C4-2B (cell line): ENCODE measurements around the gene PLA2G6.

Experiments
- ZFX ChIP-seq: fragments of 450-650 bp; IDR thresholded peaks from 2 replicates; pipeline ENCODE4 v1.6.1; 2017
- TF ChIP-seq, protein P1 (sequence below): fragments of 450-650 bp; conservative IDR thresholded peaks from 2 replicates; pipeline ENCODE4 v1.5.1; 2017; ENCODE audit warnings: mild to moderate bottlenecking

DNA sequence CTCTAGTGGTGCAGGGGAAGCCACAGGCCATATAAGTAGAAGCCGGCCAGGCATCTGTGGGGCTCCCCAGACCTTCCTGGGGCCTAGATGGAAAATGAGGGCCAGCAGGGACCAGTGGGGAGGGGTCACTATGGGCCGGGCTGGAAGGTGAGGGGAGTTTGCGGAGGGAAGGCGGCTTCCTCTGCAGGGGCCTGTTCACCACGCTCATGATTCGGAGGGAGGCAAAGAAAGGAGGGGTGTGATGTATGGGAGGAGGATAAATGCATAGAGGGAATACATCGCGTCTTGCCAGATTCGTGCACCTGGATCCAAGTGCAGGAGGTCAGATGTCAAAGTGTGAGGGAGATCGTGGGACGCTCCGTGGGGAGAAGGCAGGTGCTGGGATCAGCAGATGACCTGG lies 104.5 kb downstream of the PLA2G6 start:
- TF ChIP-seq, protein P1, sequence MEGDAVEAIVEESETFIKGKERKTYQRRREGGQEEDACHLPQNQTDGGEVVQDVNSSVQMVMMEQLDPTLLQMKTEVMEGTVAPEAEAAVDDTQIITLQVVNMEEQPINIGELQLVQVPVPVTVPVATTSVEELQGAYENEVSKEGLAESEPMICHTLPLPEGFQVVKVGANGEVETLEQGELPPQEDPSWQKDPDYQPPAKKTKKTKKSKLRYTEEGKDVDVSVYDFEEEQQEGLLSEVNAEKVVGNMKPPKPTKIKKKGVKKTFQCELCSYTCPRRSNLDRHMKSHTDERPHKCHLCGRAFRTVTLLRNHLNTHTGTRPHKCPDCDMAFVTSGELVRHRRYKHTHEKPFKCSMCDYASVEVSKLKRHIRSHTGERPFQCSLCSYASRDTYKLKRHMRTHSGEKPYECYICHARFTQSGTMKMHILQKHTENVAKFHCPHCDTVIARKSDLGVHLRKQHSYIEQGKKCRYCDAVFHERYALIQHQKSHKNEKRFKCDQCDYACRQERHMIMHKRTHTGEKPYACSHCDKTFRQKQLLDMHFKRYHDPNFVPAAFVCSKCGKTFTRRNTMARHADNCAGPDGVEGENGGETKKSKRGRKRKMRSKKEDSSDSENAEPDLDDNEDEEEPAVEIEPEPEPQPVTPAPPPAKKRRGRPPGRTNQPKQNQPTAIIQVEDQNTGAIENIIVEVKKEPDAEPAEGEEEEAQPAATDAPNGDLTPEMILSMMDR, result no peak
- no peak for TF ChIP-seq ZFX
